Lung (tissue), 12 donors: ENCODE results near the gene CPNE7. TPM values are rescaled to one million over a fixed set of nuclear protein-coding genes. Genes with fewer than 3 reads are reported as not detected.
"Not testable (repeated sequence)": the region's sequence is repeated elsewhere in the genome, so short reads cannot be mapped to it uniquely, and the experiment has no call there.

ENCODE experiments used
- ATAC-seq: fragments of 200-7000 bp; cut with Tn5 transposase; one replicate; pipeline ENCODE4 v1.9.1; 2020; ENCODE audit warnings: moderate number of reproducible peaks; ENCODE audit not compliant: insufficient read depth, low FRiP score
- DNase-seq, 3 donors: peaks; one replicate each; pipeline ENCODE4 v3.0.0-alpha.2; 2013 to 2017
- H3K27ac ChIP-seq, 2 donors: one replicate each; pipeline ENCODE4 v1.5.1; 2013; ENCODE audit warnings: mild to moderate bottlenecking in 2 of 2, moderate library complexity in 2 of 2, control low read depth in 1 of 2, inconsistent platforms in 1 of 2, low read depth in 1 of 2, low read length in 1 of 2
- H3K27me3 ChIP-seq, 3 donors: one replicate each; pipeline ENCODE4 v1.5.1; 2013; ENCODE audit warnings: low read length in 2 of 3; ENCODE audit not compliant: control insufficient read depth in 3 of 3, insufficient read depth in 3 of 3
- H3K36me3 ChIP-seq, 4 donors: one replicate each; pipeline ENCODE4 v1.5.1; 2013; ENCODE audit warnings: low read length in 4 of 4, mild to moderate bottlenecking in 1 of 4, moderate library complexity in 1 of 4; ENCODE audit not compliant: control insufficient read depth in 4 of 4, insufficient read depth in 4 of 4
- H3K4me1 ChIP-seq, 5 donors: one replicate each; pipeline ENCODE4 v1.5.1; 2013; ENCODE audit warnings: low read length in 5 of 5, mild to moderate bottlenecking in 2 of 5, moderate library complexity in 1 of 5; ENCODE audit not compliant: control insufficient read depth in 5 of 5, insufficient read depth in 5 of 5
- H3K4me3 ChIP-seq: one replicate; pipeline ENCODE4 v1.5.1; 2013; ENCODE audit warnings: mild to moderate bottlenecking, control low read depth, moderate library complexity
- H3K9ac ChIP-seq, 2 donors: one replicate each; pipeline ENCODE4 v1.5.1; 2013; ENCODE audit warnings: low read length in 2 of 2, control low read depth in 1 of 2; ENCODE audit not compliant: insufficient read depth in 1 of 2
- H3K9me3 ChIP-seq, 4 donors: one replicate each; pipeline ENCODE4 v1.5.1; 2013; ENCODE audit warnings: low read length in 3 of 4, mild to moderate bottlenecking in 1 of 4, moderate library complexity in 1 of 4; ENCODE audit not compliant: control insufficient read depth in 4 of 4, insufficient read depth in 3 of 4
- WGBS, 2 donors: extraction: QIAGEN DNeasy Blood & Tissue Kit; methylation state at CpG; one replicate each; pipeline ENCODE4 v1.1.7; 2013; 5-methylcytosine and 5-hydroxymethylcytosine counted together
- polyA plus RNA-seq, 2 donors: library from polyadenylated mRNA; stranded (reverse); fragments of 200-250 nt; gene quantifications; one replicate each; pipeline ENCODE4 v1.2.1, GENCODE V29; 2013
- total RNA-seq, 2 donors: library from RNA; depleted of rRNA in 1 of 2; stranded (reverse); fragments of >200 nt in 1 of 2; gene quantifications; one replicate each; pipeline ENCODE4 v1.2.1, GENCODE V29; 2014 to 2021
- TF ChIP-seq, protein P1 (sequence below): IDR thresholded peaks from 2 replicates; pipeline ENCODE4 v1.5.1; 2012; ENCODE audit warnings: mild to moderate bottlenecking; ENCODE audit errors: control extremely low read depth, extremely low read depth
- donor health status: control.
- donor health status: control.
- donor health status: Bipolar disorder and iron deficiency.
- donor health status: healthy.
- donor health status: DM: yes; HTN: yes; CAD: no.

Gene CPNE7
- total and polyA plus RNA-seq, 4 donors, result 0.65 to 2.2 (median 1.2) TPM

DNA sequence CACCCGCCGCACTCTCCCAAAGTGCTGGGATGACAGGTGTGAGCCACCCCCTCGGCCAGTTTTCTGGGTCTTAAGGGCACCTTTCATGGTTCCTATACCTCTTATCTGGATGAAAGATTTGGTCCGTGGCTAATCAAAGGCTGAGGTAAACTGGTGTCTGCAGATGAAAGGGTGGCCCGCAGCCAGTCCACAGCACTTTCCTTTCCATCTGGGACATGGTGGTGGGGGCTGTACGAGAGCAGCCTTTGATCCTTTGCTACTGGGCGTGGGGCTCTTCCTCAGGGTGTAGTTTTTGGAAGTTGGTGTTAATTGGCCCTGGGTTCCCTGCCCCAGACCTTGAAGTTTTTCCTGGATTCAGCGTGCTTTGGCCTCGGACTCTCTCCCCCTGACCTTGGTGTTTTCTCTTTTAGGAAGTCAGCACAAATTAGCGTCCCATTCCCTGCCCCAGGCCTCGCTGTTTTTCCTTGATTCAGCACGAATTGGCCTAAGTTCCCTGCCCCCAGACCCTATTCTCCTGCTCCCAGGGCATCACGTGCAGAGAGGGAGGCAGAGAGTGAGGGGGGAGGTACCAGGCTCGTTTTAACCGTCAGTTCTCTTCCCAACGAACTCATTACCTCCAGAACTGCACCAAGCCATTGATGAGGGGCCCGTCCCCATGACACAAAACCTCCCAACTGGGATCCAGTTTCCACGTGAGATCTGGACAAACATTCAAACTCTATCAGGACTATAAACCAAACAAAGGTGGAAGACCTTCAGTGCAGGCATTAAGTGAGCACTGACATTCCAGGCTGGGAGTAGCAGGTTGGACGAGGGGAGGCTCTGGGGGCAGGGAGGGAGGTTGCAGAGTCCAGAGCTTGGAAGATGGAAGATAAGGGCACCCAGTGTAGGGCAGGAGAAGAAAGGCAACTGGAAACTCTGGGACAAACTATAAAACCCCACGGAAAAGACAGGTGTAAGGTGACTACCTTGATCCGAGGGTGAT, 49.5 kb downstream of the CPNE7 start:
- no peak for DNase-seq
- no peaks in the 10 kb centered on the region for H3K9me3 ChIP-seq
- ATAC-seq, result no peak
- peaks cover 0 to 3% (median 2%) of the 10 kb centered on the region in 3 donors for H3K27me3 ChIP-seq
- no peak overlapping the region for H3K27ac ChIP-seq
- peak overlapping the region in 1 of 2 donors; percentile 16 for H3K9ac ChIP-seq
- no peak overlapping the region for H3K4me3 ChIP-seq
- H3K36me3 ChIP-seq, result no peaks in the 10 kb centered on the region
- 59 to 65% methylated on average over 21 of the region's 21 CpGs for WGBS, 2 donors
- peaks cover 0 to 7% (median 1%) of the 10 kb centered on the region in 5 donors for H3K4me1 ChIP-seq
- TF ChIP-seq, protein P1, sequence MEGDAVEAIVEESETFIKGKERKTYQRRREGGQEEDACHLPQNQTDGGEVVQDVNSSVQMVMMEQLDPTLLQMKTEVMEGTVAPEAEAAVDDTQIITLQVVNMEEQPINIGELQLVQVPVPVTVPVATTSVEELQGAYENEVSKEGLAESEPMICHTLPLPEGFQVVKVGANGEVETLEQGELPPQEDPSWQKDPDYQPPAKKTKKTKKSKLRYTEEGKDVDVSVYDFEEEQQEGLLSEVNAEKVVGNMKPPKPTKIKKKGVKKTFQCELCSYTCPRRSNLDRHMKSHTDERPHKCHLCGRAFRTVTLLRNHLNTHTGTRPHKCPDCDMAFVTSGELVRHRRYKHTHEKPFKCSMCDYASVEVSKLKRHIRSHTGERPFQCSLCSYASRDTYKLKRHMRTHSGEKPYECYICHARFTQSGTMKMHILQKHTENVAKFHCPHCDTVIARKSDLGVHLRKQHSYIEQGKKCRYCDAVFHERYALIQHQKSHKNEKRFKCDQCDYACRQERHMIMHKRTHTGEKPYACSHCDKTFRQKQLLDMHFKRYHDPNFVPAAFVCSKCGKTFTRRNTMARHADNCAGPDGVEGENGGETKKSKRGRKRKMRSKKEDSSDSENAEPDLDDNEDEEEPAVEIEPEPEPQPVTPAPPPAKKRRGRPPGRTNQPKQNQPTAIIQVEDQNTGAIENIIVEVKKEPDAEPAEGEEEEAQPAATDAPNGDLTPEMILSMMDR, result no peak

DNA sequence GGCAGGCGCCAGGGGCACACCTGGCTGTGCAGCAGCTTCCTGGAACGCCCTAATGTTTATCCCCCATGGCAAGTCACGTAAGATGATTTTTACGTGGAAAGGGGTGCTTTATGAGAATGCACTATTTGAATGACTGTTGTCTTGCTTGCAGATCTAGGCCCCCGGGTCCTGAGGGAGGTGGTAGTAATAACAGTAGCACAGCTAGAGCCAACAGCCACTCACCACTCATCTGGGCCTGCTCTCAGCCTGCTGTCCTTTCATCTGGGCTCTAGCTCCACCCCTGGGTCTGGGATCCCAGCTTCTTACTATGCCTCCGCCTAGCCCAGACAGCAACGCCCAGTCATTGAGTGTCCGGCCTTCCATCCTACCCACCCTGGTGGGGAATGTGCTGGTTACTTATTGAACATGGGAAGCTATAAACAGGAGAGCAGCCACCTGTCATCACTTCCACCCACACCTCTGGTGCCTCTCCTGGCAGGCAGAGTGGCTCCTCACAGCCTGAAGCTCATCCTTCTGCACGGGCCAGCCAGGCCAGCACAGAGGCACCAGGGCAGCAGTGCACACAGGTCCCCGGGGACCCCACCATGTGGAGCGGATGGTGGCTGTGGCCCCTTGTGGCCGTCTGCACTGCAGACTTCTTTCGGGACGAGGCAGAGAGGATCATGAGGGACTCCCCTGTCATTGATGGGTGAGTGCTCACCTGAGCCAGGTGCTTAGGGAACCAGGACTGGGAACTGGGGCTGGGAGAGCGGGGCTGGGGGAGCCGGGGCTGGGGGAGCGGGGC, 54.5 kb downstream of the CPNE7 start:
- H3K9me3 ChIP-seq, result peaks cover 0 to 2% (median 0%) of the 10 kb centered on the region in 4 donors
- peaks cover 0 to 5% (median 2%) of the 10 kb centered on the region in 3 donors for H3K27me3 ChIP-seq
- TF ChIP-seq, protein P1, result no peak
- H3K9ac ChIP-seq, result no peak overlapping the region
- ATAC-seq, result no peak
- no peak overlapping the region for H3K27ac ChIP-seq
- H3K4me1 ChIP-seq, result no peaks in the 10 kb centered on the region
- 91 to 98% methylated on average over 14 to 17 of the region's 17 CpGs for WGBS, 2 donors
- DNase-seq, result no peak
- H3K36me3 ChIP-seq, result no peaks in the 10 kb centered on the region
- no peak overlapping the region for H3K4me3 ChIP-seq

- Histone ChIP-seq H3K4me1 (no peaks in the 10 kb centered on the region), H3K27ac (no peak overlapping the region), H3K27me3 (peaks cover 0 to 5% (median 2%) of the 10 kb centered on the region in 3 donors), H3K9ac (no peak overlapping the region), H3K36me3 (no peaks in the 10 kb centered on the region), H3K9me3 (peaks cover 0 to 4% (median 0%) of the 10 kb centered on the region in 4 donors), H3K4me3 (no peak overlapping the region)
- TF ChIP-seq, protein P1, result no peak
- ATAC-seq (no peak), DNase-seq (no peak)
- 83 to 91% methylated on average over 17 to 19 of the region's 19 CpGs for WGBS, 2 donors
These were observed 57.6 kb downstream of the CPNE7 start for GRCh38 chr16:89633064-89633631.

- ATAC-seq, H3K27me3 ChIP-seq, H3K9ac ChIP-seq, H3K4me1 ChIP-seq, H3K4me3 ChIP-seq, H3K9me3 ChIP-seq, DNase-seq, H3K27ac ChIP-seq, H3K36me3 ChIP-seq: not testable (repeated sequence)
- WGBS, 2 donors, result 56 to 66% methylated on average over 2 of the region's 2 CpGs
These were observed 59.2 kb downstream of the CPNE7 start for GRCh38 chr16:89634463-89635385.
